ENCODE data around the gene ZNF398.

DNA sequence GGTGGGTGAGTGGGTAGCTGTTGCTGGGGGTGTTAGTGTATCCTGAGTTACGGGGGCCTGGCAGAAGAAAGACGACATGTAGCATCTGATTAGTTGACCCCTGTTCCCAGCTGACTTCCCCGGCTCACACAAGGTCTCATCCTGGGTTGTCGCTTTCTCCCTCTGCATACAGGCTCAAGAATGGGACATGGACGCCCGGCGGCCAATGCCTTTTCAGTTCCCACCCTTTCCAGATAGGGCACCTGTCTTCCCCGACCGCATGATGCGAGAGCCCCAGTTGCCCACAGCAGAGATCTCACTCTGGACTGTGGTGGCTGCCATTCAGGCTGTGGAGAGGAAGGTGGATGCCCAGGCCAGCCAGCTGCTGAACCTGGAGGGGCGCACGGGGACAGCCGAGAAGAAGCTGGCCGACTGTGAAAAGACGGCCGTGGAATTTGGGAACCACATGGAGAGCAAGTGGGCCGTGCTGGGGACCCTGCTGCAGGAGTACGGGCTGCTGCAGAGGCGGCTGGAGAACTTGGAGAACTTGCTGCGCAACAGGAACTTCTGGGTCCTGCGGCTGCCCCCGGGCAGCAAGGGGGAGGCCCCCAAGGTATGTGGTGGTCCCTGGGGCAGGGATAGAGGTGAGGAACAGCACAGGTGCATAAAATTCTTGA, 51.0 kb downstream of the ZNF398 start:
- TF ChIP-seq, protein P1, sequence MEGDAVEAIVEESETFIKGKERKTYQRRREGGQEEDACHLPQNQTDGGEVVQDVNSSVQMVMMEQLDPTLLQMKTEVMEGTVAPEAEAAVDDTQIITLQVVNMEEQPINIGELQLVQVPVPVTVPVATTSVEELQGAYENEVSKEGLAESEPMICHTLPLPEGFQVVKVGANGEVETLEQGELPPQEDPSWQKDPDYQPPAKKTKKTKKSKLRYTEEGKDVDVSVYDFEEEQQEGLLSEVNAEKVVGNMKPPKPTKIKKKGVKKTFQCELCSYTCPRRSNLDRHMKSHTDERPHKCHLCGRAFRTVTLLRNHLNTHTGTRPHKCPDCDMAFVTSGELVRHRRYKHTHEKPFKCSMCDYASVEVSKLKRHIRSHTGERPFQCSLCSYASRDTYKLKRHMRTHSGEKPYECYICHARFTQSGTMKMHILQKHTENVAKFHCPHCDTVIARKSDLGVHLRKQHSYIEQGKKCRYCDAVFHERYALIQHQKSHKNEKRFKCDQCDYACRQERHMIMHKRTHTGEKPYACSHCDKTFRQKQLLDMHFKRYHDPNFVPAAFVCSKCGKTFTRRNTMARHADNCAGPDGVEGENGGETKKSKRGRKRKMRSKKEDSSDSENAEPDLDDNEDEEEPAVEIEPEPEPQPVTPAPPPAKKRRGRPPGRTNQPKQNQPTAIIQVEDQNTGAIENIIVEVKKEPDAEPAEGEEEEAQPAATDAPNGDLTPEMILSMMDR (IDR thresholded peaks at IDR 0.05), result no peak
- TF ChIP-seq POLR2AphosphoS5 (IDR thresholded peaks at IDR 0.05) (no peak), POLR2A (IDR thresholded peaks at IDR 0.05) (no peak)

Measured in sigmoid colon (tissue), 4 donors.